H9 (cell line): ENCODE data around the gene PCDH9. TPM values are rescaled to one million over a fixed set of nuclear protein-coding genes. Genes with fewer than 3 reads are reported as not detected.

ENCODE experiments used
- DNase-seq: peaks from one replicate; pipeline ENCODE4 v3.0.0-alpha.2; 2017
- H2AFZ ChIP-seq: one replicate; pipeline ENCODE4 v1.6.1; 2013; ENCODE audit warnings: mild to moderate bottlenecking, low read length, control low read depth, moderate library complexity
- H2AK5ac ChIP-seq: 2 replicates; pipeline ENCODE4 v1.6.1; 2013; ENCODE audit warnings: low read length, control low read depth, mixed read lengths; ENCODE audit not compliant: insufficient read length
- H2BK120ac ChIP-seq: one replicate; pipeline ENCODE4 v1.6.1; 2013; ENCODE audit warnings: low read depth, mild to moderate bottlenecking, low read length, control low read depth, inconsistent platforms; ENCODE audit not compliant: poor library complexity, severe bottlenecking
- H2BK12ac ChIP-seq: 2 replicates; pipeline ENCODE4 v1.6.1; 2013; ENCODE audit warnings: low read length, control low read depth, mixed read lengths, low read depth; ENCODE audit not compliant: insufficient read length
- H2BK15ac ChIP-seq: 2 replicates; pipeline ENCODE4 v1.6.1; 2013; ENCODE audit warnings: low read depth, low read length, control low read depth
- H2BK20ac ChIP-seq: one replicate; pipeline ENCODE4 v1.6.1; 2013; ENCODE audit warnings: low read depth, mild to moderate bottlenecking, low read length, control low read depth, inconsistent platforms; ENCODE audit not compliant: poor library complexity, severe bottlenecking
- H2BK5ac ChIP-seq: 2 replicates; pipeline ENCODE4 v1.6.1; 2013; ENCODE audit warnings: low read length, control low read depth, mixed read lengths; ENCODE audit not compliant: insufficient read length
- H3K14ac ChIP-seq: 2 replicates; pipeline ENCODE4 v1.6.1; 2013; ENCODE audit warnings: low read length, control low read depth; ENCODE audit not compliant: insufficient read depth
- H3K18ac ChIP-seq: 2 replicates; pipeline ENCODE4 v1.6.1; 2013; ENCODE audit warnings: low read depth, mild to moderate bottlenecking, mixed read lengths, low read length, control low read depth; ENCODE audit not compliant: insufficient read length
- H3K23ac ChIP-seq: 2 replicates; pipeline ENCODE4 v1.6.1; 2013; ENCODE audit warnings: low read length, control low read depth, mixed read lengths, low read depth; ENCODE audit not compliant: insufficient read length
- H3K23me2 ChIP-seq: 2 replicates; pipeline ENCODE4 v1.6.1; 2013; ENCODE audit warnings: low read depth, mild to moderate bottlenecking, mixed read lengths, low read length, control low read depth; ENCODE audit not compliant: insufficient read length, poor library complexity, severe bottlenecking
- H3K27ac ChIP-seq: 2 replicates; pipeline ENCODE4 v1.5.1; 2013; ENCODE audit warnings: low read length, control low read depth, mixed read lengths, low read depth; ENCODE audit not compliant: insufficient read length
- H3K27me3 ChIP-seq: 2 replicates; pipeline ENCODE4 v1.6.1; 2013; ENCODE audit warnings: low read length, control low read depth, inconsistent platforms; ENCODE audit not compliant: insufficient read depth
- H3K4ac ChIP-seq: 2 replicates; pipeline ENCODE4 v1.6.1; 2013; ENCODE audit warnings: low read depth, mild to moderate bottlenecking, control low read depth, inconsistent platforms, low read length, moderate library complexity
- H3K4me1 ChIP-seq: 2 replicates; pipeline ENCODE4 v1.6.1; 2013; ENCODE audit warnings: low read length, control low read depth, inconsistent platforms; ENCODE audit not compliant: insufficient read depth
- H3K4me2 ChIP-seq: 2 replicates; pipeline ENCODE4 v1.6.1; 2013; ENCODE audit warnings: low read length, control low read depth, mixed read lengths; ENCODE audit not compliant: insufficient read length, insufficient read depth
- H3K56ac ChIP-seq: 2 replicates; pipeline ENCODE4 v1.6.1; 2013; ENCODE audit warnings: low read depth, mild to moderate bottlenecking, mixed read lengths, low read length, control low read depth; ENCODE audit not compliant: insufficient read length
- H3K79me1 ChIP-seq: 2 replicates; pipeline ENCODE4 v1.6.1; 2013; ENCODE audit warnings: low read depth, mild to moderate bottlenecking, moderate library complexity, low read length, control low read depth, inconsistent platforms; ENCODE audit not compliant: insufficient read depth, poor library complexity, severe bottlenecking
- H3K79me2 ChIP-seq: 2 replicates; pipeline ENCODE4 v1.6.1; 2013; ENCODE audit warnings: low read length, control low read depth, inconsistent platforms; ENCODE audit not compliant: insufficient read depth
- H3K9ac ChIP-seq: 2 replicates; pipeline ENCODE4 v1.6.1; 2013; ENCODE audit warnings: low read length, control low read depth, mixed read lengths; ENCODE audit not compliant: insufficient read length; ENCODE audit errors: extremely low read depth
- H3K9me3 ChIP-seq: one replicate; pipeline ENCODE4 v1.6.1; 2013; ENCODE audit warnings: low read depth, low read length, inconsistent platforms; ENCODE audit not compliant: control insufficient read depth
- H3T11ph ChIP-seq: one replicate; pipeline ENCODE4 v1.6.1; 2013; ENCODE audit warnings: mild to moderate bottlenecking, low read length, control low read depth, inconsistent platforms
- H4K20me1 ChIP-seq: one replicate; pipeline ENCODE4 v1.6.1; 2013; ENCODE audit not compliant: control insufficient read depth, insufficient read length, insufficient read depth
- H4K5ac ChIP-seq: 2 replicates; pipeline ENCODE4 v1.6.1; 2013; ENCODE audit warnings: low read depth, mild to moderate bottlenecking, mixed read lengths, low read length, control low read depth; ENCODE audit not compliant: insufficient read length
- H4K8ac ChIP-seq: replicated peaks from 2 replicates; pipeline ENCODE4 v1.6.1; 2013; ENCODE audit warnings: low read length, control low read depth, mixed read lengths, low read depth; ENCODE audit not compliant: insufficient read length
- H4K91ac ChIP-seq: 2 replicates; pipeline ENCODE4 v1.6.1; 2013; ENCODE audit warnings: low read depth, mild to moderate bottlenecking, moderate library complexity, mixed read lengths, low read length, control low read depth; ENCODE audit not compliant: insufficient read length
- H3K27ac Mint-ChIP-seq, 3 experiments: 2 replicates in 2 of 3; 3 replicates in 1 of 3; pipeline ENCODE4 v1.8.0; 2020 to 2021; ENCODE audit warnings: mixed read lengths in 3 of 3, mild to moderate bottlenecking in 1 of 3, moderate library complexity in 1 of 3
- H3K27me3 Mint-ChIP-seq: 2 replicates; pipeline ENCODE4 v1.8.0; 2021; ENCODE audit warnings: low read depth, mild to moderate bottlenecking, moderate library complexity, mixed read lengths
- H3K36me3 Mint-ChIP-seq, 3 experiments: 2 replicates in 2 of 3; 3 replicates in 1 of 3; pipeline ENCODE4 v1.8.0; 2020 to 2021; ENCODE audit warnings: low read depth in 3 of 3, mixed read lengths in 3 of 3; ENCODE audit not compliant: insufficient read depth in 1 of 3
- H3K4me1 Mint-ChIP-seq, 2 experiments: 2 replicates each; pipeline ENCODE4 v1.8.0; 2020; ENCODE audit warnings: mixed read lengths in 2 of 2
- H3K4me3 Mint-ChIP-seq, 2 experiments: 2 replicates in 1 of 2; 3 replicates in 1 of 2; pipeline ENCODE4 v1.8.0; 2020 to 2021; ENCODE audit warnings: mild to moderate bottlenecking in 2 of 2, mixed read lengths in 2 of 2, moderate library complexity in 1 of 2
- H3K9me3 Mint-ChIP-seq, 2 experiments: 2 replicates in 1 of 2; 3 replicates in 1 of 2; pipeline ENCODE4 v1.8.0; 2020; ENCODE audit warnings: mild to moderate bottlenecking in 2 of 2, mixed read lengths in 2 of 2, moderate library complexity in 1 of 2
- WGBS: extraction: QIAGEN DNeasy Blood & Tissue Kit; methylation state at CpG from one replicate; pipeline ENCODE4 v1.1.7; 2013; ENCODE audit warnings: missing lambda C conversion rate, low lambda C conversion rate, mixed read lengths; ENCODE audit not compliant: insufficient read length; ENCODE audit errors: extremely low coverage; 5-methylcytosine and 5-hydroxymethylcytosine counted together
- total RNA-seq: library from RNA; stranded (reverse); gene quantifications from 2 replicates; pipeline ENCODE4 v1.2.1, GENCODE V29; 2021
- TF ChIP-seq, protein P1 (sequence below): fragments of 200-600 bp; sonication (generic); conservative IDR thresholded peaks from 3 replicates; pipeline ENCODE4 v1.8.0; 2021; ENCODE audit warnings: antibody characterized with exemption, mild to moderate bottlenecking

The PCDH9 gene
- total RNA-seq, 1 experiment from 2014 or later = 0.11 TPM

DNA sequence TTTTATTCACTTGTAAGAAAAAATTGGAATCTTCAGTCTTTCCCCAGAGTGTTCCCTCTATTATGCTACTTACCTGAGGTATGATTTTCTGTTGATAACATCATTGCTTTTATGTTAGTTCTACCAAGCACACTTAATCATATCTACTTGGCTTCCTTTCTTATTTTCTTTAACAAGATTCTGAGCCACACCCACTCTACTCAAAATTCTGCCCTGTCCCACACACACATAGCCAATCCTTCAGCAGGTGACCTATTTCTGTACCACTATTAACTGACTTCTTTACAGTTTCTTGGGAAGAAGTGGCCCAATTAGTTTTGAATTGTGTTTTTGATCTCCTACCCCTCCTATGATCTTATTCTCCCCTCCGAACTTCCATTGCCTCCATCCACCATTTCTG lies 215.7 kb downstream of the PCDH9 start:
- no CpG with 5 or more reads among the region's 1 CpG for whole genome bisulfite sequencing
- no peak overlapping the region for H2BK5ac ChIP-seq
- peaks cover 7 to 21% of the 10 kb centered on the region in 2 experiments for H3K4me1 Mint-ChIP-seq
- TF ChIP-seq, protein P1, sequence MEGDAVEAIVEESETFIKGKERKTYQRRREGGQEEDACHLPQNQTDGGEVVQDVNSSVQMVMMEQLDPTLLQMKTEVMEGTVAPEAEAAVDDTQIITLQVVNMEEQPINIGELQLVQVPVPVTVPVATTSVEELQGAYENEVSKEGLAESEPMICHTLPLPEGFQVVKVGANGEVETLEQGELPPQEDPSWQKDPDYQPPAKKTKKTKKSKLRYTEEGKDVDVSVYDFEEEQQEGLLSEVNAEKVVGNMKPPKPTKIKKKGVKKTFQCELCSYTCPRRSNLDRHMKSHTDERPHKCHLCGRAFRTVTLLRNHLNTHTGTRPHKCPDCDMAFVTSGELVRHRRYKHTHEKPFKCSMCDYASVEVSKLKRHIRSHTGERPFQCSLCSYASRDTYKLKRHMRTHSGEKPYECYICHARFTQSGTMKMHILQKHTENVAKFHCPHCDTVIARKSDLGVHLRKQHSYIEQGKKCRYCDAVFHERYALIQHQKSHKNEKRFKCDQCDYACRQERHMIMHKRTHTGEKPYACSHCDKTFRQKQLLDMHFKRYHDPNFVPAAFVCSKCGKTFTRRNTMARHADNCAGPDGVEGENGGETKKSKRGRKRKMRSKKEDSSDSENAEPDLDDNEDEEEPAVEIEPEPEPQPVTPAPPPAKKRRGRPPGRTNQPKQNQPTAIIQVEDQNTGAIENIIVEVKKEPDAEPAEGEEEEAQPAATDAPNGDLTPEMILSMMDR = no peak
- H3K9me3 Mint-ChIP-seq = no peaks in the 10 kb centered on the region; a peak in 1 of 5 replicates
- H3K4me2 ChIP-seq = no peak overlapping the region
- H3K9me3 ChIP-seq = no peaks in the 10 kb centered on the region
- H3K56ac ChIP-seq = no peak overlapping the region
- no peaks in the 10 kb centered on the region for H4K20me1 ChIP-seq
- H3K23ac ChIP-seq = no peak overlapping the region
- no peaks in the 10 kb centered on the region for H3K79me1 ChIP-seq
- no peak for DNase-seq
- H2AK5ac ChIP-seq = no peak overlapping the region
- no peak overlapping the region for H3K4me3 Mint-ChIP-seq
- H2BK15ac ChIP-seq = no peak overlapping the region
- no peak overlapping the region for H2BK12ac ChIP-seq
- no peaks in the 10 kb centered on the region for H3K4me1 ChIP-seq
- H3K23me2 ChIP-seq = no peaks in the 10 kb centered on the region
- no peak overlapping the region for H2BK120ac ChIP-seq
- H3K27ac ChIP-seq = no peak overlapping the region
- no peak overlapping the region for H2AFZ ChIP-seq
- no peak overlapping the region for H3K27ac Mint-ChIP-seq
- H3K79me2 ChIP-seq = no peaks in the 10 kb centered on the region
- H3T11ph ChIP-seq = no peak overlapping the region
- no peak overlapping the region for H3K4ac ChIP-seq
- H4K8ac ChIP-seq = no peak overlapping the region
- no peaks in the 10 kb centered on the region for H3K36me3 Mint-ChIP-seq
- no peak overlapping the region for H4K91ac ChIP-seq
- no peak overlapping the region for H3K9ac ChIP-seq
- no peak overlapping the region for H3K14ac ChIP-seq
- no peaks in the 10 kb centered on the region for H3K27me3 ChIP-seq
- H4K5ac ChIP-seq = no peak overlapping the region
- H3K27me3 Mint-ChIP-seq = no peaks in the 10 kb centered on the region
- no peak overlapping the region for H2BK20ac ChIP-seq
- H3K18ac ChIP-seq = no peak overlapping the region
